ENCODE data around the gene TSPAN17.

Gene TSPAN17

DNA sequence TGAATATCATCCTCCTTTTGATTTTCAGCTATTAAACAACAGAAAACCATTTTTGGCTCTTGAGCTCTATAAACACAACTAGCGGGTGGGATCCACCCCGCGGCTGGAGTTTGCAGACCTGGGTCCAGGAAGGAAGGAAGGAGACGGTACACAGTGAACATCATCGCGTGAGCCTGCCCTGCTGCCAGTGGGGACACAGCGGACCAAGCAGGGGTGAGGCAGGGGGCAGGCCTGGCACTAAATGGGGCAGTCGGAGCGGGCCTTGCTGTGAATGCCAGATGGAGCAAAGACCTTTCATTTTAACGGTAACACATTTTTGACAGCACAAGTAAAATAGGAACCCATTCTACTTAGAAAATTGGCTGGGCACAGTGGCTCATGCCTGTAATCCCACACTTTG, 14.4 kb downstream of the TSPAN17 start:
- no peak for DNase-seq

DNA sequence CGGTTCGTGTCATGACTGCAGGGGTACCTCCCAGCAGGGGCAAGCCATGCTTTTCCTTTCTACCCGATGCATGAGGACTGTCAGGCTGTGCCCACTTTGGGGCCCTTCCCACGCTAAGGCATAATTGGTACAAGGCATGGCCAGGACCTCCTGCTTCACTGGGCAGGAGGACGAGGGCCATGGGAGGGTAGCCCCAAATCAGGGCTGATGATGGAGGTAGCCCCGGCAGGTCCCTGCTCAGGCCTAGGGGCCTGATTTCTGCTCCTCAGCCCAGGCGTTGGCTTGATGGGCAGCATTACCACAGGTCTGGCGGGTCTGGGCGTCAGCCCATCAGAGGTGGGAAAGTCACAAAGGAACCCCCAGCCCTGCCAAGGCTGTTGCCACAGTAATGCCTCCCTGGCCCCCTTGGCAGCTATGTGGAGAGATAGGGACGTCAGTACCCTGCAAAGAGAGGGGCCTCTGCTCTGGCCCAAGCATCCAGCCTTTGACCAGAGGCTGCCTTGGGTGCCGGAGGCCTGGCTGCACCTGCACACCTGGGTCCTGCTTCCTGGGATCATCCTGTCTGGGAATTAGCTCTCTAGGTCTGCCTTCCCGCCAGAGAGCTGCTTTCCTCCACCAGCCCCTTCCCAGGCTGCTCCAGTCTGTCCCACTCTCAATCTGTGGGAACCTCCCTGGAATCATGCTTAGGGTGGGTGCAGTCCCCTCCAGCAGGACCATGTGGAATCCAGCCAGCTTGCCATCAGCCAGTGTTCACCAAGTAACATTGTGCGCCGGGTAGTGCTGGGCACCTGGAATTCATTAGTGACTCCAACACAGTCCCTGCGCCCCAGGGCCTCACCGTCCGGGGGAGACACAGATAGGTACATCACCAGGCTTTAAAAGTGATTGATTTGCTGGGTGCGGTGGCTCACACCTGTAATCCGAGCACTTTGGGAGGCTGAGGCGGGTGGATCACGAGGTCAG, 15.4 kb downstream of the TSPAN17 start:
- no peak for DNase-seq

DNA sequence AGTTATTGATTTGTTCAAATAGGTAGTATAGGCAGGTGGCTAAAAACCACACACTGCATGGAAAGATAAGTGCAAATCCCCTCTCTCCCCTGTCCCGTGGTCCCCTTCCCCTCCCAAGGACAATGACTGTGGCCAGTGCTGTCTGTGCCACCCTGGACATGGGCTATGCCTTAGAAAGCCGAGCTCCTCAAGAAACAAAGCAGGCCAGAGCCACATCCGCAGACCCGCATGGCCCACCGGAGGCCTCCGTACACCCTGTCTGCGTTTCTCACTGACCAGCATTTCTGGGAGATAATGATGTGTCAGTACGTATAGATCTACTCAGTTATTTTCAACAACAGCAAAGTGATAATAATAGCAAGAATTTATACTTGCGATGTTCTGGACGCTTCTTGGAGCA, 16.3 kb downstream of the TSPAN17 start:
- no peak for DNase-seq

DNA sequence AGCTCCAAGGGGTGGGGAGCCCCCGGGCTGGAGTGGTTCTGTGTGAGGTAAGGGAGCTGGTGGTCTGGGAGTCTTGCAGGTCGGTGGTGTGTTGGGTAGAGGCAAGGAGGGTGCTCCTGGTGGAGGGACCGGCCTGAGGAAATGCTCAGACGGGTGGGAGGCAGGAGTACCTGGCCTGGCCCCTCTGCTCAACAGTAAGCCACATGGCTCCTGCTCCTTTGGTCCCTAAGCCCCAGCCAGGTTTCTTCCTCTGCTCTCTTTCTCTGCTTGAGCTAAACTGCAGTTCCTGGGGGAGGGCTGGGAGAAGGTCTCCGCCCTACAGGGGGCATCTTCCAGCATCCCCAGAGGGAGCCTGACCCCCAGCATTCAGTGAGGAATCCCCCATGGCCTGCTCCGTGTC, 17.2 kb downstream of the TSPAN17 start:
- DNase-seq, result no peak

DNA sequence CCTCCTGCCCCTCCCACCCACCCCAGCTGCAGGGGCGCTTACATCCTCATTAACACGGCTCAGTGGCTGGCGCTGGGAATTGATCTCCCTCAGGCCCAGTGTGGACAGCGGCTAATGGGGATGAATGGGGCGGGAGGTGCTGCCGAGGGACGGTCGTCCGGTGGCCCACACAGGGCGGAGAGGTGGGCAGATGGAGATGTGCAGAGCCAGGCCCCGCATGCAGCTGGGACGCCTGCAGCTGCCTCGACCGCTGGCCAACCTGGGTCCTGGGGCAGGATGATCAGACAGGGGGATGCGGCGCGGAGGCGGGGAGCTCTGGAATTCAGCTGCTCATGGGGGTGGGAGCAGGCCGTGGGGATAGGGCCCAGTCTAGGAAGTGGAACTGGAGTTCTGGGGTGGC, 17.6 kb downstream of the TSPAN17 start:
- no peak for DNase-seq

DNA sequence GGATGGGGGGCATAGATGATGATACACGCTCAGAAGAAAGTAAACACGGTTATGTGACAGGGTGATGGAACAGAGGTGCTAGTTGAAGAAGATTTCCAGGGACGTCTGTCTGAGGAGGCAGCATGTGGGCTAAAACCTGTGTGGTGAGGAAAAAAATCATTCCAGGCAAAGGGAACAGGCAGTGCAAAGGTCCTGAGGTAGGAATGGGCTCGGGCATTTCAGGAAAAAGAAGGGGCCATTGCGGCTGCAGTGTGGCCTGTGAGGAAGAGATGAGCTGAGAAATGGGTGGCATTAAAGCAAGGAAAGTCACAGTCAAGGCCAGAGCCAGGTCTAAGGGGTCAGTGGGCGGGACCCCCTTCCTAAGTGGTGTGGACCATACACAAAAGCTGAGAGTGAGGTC, 18.2 kb downstream of the TSPAN17 start:
- no peak for DNase-seq

DNA sequence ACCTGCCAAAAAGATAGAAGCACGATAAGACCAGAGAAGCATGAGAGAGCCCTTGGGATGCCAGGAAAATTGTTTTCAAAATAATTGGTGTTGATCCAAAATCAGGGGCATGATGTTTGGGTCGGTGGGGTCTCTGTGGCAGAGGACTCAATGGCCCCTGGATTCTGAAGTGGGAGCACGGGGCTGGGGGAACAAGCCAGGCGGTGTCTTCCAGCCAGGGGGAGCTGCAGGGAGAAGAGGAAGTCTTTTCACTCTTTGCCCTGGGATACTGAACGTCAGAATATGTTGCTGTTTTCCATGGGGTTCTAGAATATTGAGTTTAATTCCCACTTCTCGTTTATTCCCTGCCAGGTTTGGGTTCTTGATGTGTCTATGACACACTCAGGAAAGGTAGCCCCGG, 20.4 kb downstream of the TSPAN17 start:
- DNase-seq, result no peak

DNA sequence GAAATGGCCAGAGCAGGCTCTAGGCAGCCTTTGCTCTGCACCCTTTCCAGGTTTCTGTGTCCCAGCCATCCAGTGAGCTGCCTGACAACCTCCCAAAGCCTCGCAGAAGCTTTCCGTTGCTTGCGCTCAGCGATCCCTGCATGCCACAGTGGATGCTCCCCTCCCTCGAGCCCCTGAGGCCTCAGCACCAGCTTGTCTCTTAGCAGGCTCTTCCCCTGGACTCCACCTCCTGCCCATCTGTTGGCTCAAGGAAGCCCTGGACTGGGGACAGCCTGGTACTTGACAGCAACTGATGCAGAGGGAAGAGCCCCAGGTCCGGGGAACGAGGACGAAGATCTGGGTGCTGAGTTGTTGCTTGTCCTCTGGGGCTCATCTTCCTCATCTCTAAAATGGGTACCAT, 23.2 kb downstream of the TSPAN17 start:
- DNase-seq, result no peak

DNA sequence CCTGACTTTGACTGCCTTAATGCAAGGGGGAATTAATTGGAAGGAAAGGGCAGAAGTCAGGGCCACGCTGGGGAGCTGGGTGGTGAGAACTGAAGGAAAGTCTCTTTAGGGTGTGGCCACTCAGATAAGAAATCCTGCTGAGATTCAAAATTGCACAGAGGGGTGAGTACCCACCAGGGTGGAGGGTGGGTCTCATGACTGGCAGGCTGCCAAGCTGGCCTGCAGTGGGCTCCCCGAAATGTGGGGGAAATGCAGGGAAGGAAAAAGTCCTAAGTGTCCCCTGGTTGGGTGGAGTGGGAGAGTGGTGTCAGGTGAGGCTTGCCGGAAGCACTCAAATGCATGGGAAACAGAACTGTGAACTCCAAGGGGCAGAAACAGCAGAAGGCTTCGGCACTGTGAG, 24.1 kb downstream of the TSPAN17 start:
- no peak for DNase-seq

DNA sequence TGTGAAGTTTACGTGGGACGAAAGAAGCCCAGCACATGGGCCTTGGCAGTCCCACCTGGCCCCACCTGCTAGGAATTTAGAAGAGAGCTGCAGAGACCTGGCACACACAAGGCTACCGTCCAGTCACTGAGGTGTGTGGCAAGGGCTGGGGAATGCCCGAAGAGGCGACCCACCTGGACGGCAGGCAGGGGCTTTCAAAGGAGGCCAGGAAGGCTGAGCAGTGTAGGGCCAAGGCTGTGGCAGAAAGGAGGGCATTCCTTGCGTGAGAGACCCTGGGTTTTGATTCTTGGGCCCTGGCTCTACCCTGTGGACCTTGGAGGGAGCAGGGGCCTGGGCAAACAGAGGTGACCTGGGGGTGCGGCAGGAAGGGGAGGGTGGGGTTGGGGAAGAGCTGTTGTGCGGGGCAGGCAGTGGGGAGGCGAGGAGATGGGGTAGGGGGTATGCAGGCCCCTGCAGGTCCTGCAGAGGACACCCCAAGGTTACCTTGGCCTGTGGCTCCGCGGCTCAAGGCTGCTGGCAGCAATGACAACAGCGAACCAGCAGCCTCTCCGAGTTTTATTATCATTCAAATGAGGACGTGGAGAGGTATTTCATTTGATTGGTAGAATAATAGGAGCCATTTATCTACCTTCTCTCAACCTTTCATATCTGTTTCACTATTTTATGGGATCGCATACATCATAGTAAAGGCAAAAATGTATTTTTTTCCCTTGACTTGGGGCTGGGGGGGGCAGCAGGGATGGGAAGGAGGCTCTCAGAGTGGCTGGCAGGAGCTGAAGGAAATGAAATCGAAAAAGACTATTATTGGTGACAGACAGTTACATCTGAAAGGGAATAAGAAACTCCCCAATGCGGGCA, 24.8 kb downstream of the TSPAN17 start:
- DNase-seq, result no peak

DNA sequence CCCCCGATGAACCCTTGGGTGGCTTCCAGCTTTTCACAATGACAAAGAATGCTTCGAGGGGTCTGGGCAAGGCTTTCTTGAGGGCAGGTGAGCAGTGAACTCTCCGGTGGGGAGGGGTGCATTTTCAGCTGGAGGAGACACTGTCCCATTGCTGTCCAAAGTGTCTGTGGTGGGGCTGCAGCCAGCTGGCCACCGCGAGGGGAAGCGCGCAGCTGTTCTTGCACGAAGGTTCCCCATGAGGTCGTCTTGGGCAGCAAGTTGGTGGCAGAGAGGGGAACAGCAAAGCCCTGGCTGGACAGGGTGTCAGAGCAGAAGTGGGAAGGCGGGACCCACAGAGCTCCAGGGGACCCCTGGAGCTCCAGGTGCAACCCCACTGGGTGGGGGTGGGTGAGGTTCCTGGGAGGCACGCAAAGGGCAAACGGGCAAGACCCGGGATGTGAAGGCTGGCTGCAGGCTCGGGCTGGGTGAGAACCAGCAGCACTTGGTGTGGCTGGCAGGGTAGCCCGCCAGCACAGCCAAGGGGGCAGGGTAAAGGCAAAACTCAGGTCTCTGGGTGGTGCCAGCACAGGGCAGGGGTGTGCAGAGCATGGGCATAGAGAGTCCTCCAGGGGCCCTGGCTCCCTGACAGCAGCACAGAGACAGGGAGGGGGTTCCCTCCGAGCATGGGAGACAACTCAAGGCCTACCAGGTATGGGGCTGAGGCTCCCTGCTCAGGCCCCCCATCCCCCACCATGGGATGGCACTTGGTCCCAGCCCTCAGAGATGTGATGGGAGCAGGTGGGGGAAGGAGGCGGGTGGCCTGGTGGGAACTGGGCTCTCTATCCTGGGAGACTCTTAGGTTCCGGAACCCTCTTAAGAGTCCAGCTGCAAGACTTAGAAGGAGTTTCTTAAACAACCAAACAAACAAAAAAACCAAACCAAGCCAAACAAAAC, 26.6 kb downstream of the TSPAN17 start:
- no peak for DNase-seq

DNA sequence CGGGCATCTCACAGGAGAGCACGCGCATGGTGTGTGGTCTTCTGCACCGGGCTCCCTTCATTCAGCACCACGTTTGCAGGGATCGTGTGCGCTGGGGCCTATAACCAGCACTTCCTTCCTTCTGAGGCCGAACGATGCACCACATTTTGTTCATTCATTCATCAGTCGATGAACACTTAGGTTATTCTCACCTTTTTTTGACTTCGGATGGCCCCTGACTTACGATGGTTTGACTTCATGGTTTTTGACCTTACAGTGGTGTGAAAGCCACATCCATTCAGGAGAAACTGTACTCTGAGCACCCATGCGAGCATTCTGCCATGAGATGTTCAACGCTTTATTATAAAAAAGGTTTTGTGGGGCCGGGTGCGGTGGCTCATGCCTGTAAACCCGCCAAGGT, 27.5 kb downstream of the TSPAN17 start:
- DNase-seq, result no peak

DNA sequence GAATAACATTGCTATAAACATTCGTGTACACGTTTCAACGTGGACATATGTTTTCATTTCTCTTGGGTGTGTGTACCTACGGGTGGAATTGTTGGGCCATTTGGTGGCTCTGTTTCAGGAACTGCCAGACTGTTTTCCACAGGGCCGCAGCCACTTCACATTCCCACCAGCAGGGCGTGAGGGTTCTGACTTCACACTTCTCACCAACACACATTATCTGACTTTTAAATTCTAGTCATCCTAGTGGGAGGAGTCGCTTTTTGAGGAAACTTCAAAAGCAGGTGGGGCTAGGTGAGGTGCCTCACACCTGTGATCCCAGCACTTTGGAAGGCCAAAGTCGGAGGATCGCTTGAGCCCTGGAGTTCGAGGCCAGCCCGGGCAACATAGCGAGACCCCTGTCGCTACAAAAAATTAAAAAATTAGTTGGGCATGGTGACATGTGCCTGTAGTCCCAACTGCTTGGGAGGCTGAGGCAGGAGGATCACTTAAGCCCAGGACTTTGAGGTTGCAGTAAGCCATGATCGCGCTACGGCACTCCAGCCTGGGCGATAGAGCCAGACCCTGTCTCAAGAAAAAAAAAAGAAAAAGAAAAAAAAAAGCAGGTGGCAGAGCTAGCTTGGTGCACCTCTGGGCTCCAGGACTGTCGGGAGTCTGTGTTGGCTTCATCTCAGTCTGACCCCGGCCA, 28.5 kb downstream of the TSPAN17 start:
- DNase-seq, result no peak

DNA sequence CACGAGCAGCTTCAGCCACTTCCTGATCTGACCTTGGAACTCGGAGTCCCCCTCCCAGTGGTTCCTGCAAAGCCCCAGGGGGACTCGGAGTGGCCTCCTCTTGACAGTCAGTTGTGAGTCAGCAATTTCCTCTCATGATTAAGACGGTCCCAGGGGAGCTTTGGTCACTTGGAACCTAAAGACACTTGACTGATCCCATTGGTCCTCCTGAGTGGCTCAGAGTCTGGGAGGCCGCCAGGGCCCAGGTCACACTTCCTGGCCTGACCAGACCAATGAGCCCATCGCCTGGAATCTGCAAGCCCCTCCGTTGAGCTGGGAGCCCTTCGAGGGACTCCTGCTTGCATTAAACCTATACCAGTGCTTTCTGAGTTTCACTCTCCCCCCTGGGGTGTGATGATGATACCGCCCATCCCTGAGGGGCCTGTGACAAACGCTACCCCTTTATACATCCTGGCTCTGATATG, 29.1 kb downstream of the TSPAN17 start:
- DNase-seq, result peak; percentile 29

DNA sequence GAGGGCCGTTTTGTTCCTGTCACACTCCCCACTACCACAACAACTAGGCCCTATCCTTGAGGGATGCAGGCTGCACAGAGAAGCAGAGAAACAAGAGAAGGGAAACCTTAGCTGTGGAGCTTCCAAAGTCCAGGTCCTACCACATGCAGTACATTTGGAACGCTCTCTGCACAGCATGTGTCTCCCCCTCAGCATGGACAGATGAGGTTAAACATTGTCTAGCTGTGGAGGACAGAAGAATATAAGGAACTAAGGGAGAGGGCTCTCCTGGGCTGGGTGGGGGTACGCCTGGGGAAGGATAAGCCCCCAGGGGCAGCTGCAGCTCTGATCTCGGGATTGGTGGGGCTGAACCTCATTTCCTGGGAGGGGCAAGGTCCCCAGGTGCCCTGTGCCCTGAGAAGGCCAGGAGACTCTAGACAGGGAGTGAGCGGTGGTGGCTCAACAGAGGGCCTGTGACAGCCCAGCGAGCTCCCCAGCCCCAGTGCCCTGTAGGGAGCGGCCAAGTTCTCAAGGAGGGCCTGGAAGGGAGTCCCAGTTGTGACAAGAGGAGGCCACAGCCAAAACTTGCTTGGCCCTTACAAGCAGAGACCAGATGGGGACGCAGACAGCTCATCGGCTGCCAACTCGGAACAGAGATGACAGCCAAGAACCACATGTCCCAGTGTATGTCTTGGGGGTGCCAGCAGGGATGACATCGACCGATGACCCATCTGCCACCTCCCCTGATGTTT, 30.1 kb downstream of the TSPAN17 start:
- DNase-seq, result no peak

DNA sequence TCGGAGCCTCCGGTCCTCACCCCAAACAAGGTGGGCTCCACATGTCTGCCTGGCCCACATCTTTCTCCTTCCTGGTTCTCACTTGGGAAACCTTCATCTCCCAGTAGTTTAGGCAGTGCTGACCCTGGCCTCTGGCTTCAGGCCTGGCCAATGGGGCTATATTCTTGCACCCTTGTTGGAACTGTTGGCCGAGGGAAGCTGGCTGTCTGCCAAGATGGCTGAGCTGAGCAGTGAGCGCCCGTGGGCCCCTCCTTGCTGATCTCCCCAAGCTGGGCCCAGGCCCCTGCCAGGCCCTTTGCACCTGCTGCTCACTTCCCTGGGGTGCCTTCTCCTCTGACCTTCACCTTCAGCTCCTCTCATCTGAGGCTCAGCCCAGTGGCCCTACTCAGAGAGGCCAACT, 31.3 kb downstream of the TSPAN17 start:
- DNase-seq, result no peak

DNA sequence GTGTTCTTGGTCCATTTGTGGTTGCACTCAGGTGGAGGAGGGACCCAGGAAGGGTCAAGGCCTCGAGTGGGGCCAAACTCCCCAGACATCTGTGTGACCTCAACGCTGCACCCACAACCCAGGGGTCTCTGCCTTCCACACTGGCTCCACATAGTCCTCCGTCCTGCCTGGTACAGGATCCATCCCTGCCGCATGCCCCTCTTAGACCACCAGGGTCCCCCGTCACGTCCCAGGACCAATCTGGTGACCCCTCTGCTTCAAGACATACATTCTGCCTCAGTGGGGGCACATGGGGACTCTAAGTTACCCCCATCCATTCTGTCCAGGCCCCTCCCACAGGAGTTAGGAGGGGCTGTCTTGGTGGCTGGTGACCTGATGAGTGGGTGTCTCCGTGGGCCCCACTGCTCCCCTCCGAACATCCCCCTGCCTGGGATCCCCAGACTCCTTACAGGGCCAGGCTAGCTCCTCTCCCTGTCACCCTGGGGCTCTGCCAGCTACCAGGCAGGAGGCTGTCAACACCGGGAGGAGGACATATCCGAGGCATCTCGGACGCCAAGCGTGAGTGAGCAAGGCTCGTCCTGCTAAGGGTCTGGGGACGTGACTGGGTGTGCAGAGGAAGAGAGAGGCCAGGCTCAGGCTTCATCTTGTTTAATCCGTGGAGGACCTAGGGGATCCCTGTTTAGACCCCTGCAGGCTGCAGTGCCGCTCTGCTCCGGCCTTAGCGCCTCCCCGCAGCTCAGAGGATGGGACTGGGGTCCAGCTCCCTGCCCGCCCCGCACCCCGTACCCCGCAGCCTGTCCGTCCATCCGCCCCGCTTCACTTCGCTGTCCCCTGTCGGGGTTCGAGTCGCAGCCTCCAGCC, 32.3 kb downstream of the TSPAN17 start:
- no peak for DNase-seq

DNA sequence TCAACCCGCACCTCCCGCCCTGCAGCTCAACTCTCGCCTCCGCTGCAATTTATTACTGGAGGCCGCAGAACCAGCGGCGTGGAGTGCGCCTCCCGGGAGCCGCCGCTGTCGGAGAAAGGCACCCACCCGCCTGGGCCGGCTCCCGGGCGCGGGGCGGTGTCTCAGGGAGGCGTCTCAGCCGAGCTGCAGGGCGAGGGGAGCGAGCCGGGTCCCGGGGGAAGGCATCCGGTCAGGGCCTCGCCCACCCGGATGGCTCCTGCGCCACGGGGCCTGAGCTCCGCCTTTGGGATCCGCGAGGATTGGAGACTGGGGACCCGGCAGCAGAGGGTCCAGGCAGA, 32.9 kb downstream of the TSPAN17 start:
- DNase-seq, result no peak

DNA sequence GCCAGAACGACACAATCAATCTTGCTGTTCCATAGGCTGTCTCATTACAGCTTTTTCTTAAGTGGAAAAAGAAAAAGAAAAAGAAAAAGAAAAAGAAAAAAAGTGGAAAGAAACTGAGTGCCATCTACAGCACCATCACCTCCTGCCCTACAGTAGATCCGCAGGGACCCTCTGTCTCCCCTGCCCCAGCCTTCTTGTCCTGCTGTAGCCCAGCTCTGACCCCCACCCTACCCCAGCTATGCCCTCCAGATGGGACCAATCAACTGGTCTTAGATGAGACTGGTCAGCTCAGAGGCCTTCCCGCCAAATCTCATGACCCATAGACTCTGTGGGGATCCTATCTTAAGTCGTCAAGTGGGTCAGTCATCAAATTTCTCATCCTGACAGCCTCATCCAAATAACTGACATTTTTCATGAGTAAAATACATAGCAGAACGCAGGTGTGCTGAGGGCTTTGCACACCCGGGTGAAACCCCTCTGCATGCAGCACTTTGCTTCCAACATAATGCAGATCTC, 34.8 kb downstream of the TSPAN17 start:
- DNase-seq, result no peak

DNA sequence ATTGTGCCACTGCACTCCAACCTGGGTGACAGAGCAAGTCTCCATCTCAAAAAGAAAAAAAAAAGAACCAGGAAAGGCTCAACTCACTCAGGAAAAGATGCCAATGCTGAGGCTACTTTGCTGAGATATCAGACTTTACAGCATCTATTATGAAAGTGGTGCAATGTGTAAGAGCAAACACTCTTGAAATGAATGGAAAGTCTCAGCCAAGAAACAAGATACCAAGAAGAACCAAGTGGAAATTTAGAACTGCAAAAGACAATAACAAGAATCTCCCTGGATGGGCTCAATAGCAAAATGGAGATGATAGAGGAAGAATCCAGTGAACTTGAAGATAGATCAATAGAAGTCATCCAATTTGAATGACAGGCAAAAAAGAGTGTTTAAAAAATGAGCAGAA, 37.7 kb downstream of the TSPAN17 start:
- no peak for DNase-seq
